K562 (cell line): ENCODE results near the gene RETN. TPM values are rescaled to one million over a fixed set of nuclear protein-coding genes. Genes with fewer than 3 reads are reported as not detected.

Source experiments
- THRAP3 ChIP-seq: fragments of 450-650 bp; IDR thresholded peaks from 2 replicates; pipeline ENCODE4 v1.6.1; 2016; ENCODE audit warnings: mild to moderate bottlenecking, inconsistent platforms, borderline replicate concordance
- polyA plus RNA-seq, 8 experiments: library from polyadenylated mRNA; depleted of rRNA in 4 of 8; stranded (reverse) in 5 of 8; unstranded in 3 of 8; fragments of >200 nt; fragmentation: Nextera tagmentation in 2 of 8; fragmentation: Illumina TruSeq in 1 of 8; extraction: Ambion mirVana in 2 of 8; extraction: Trizol in 1 of 8; gene quantifications; 2 replicates each; pipeline versions ENCODE4 v1.2.1 to v1.2.3, GENCODE V29; 2011 to 2014; ENCODE audit warnings: inconsistent platforms in 1 of 8, missing spikeins in 1 of 8
- total RNA-seq, 7 experiments: library from RNA; depleted of rRNA in 6 of 7; stranded (reverse); fragments of >200 nt in 6 of 7; fragmentation: Illumina TruSeq in 2 of 7; extraction: Trizol in 2 of 7; gene quantifications; 2 replicates each; pipeline versions ENCODE4 v1.2.1 to v1.2.3, GENCODE V29; 2011 to 2021; ENCODE audit warnings: low replicate concordance in 1 of 7
- TF ChIP-seq, protein P1 (sequence below), 2 experiments: fragments of 450-650 bp; formaldehyde crosslinking in 1 of 2; IDR thresholded peaks; 2 replicates each; pipeline versions ENCODE4 v1.4.0 to v1.6.1; 2014 to 2020; ENCODE audit warnings: mild to moderate bottlenecking in 2 of 2, borderline replicate concordance in 1 of 2, low read depth in 1 of 2
- TF ChIP-seq, protein P2 (sequence below): fragments of 200-600 bp; sonication (generic); IDR thresholded peaks from one replicate; pipeline ENCODE4 v1.6.1; 2012; ENCODE audit warnings: mild to moderate bottlenecking, low read depth, low read length, inconsistent platforms

RETN gene
- total and polyA plus RNA-seq, 9 of the 15 experiments (the other 6 are each of a cell fraction or from before 2014, with no cell fraction given): not detected

DNA sequence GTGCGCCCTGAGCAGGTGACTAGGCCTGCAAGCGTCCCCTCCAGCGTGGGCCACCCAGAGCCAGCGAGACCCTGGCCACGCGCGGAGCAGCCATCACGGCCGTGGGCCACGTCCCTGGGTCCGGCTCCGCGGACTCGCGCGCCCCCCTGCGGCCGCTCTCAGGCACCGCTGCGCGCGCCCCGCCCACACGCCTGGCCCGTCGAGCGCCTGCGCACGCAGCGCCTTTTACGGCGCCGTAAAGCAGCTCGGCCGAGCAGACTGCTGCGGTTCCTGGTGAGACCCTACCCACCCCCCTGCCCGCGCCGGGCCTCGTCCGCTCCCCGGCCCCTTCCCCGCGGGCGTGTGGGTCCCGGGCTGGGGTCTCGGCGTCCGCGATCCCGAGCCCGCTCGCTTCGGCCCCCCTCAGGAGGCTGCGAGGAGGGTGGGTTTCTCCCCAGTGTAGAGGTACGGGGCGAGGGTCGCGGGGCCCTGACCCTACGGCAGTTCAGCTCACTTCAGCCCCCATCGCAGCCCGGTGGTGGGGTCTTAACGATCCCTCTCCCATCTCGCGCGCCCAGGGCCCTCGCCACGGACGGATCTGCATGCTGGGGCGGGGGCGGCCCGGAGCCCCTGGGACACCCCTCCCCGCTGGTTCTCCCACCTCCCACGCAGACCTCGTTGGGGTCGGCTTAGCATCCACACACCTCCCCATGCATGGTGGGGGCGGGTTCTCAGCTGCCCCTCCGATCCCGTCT, 11.9 kb downstream of the RETN start, which contains the start of gene TRAPPC5 (continued):
- TF ChIP-seq, protein P1, sequence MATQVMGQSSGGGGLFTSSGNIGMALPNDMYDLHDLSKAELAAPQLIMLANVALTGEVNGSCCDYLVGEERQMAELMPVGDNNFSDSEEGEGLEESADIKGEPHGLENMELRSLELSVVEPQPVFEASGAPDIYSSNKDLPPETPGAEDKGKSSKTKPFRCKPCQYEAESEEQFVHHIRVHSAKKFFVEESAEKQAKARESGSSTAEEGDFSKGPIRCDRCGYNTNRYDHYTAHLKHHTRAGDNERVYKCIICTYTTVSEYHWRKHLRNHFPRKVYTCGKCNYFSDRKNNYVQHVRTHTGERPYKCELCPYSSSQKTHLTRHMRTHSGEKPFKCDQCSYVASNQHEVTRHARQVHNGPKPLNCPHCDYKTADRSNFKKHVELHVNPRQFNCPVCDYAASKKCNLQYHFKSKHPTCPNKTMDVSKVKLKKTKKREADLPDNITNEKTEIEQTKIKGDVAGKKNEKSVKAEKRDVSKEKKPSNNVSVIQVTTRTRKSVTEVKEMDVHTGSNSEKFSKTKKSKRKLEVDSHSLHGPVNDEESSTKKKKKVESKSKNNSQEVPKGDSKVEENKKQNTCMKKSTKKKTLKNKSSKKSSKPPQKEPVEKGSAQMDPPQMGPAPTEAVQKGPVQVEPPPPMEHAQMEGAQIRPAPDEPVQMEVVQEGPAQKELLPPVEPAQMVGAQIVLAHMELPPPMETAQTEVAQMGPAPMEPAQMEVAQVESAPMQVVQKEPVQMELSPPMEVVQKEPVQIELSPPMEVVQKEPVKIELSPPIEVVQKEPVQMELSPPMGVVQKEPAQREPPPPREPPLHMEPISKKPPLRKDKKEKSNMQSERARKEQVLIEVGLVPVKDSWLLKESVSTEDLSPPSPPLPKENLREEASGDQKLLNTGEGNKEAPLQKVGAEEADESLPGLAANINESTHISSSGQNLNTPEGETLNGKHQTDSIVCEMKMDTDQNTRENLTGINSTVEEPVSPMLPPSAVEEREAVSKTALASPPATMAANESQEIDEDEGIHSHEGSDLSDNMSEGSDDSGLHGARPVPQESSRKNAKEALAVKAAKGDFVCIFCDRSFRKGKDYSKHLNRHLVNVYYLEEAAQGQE (IDR thresholded peaks at IDR 0.05; ENCODE audit: borderline replicate concordance): peak; percentile 93
- TF ChIP-seq, protein P1 (CRISPR knock-in tag; IDR thresholded peaks at IDR 0.05; ENCODE audit: low read depth): no peak; the same call in 1 of the 2 replicates
- no peak for TF ChIP-seq THRAP3
- TF ChIP-seq, protein P2, sequence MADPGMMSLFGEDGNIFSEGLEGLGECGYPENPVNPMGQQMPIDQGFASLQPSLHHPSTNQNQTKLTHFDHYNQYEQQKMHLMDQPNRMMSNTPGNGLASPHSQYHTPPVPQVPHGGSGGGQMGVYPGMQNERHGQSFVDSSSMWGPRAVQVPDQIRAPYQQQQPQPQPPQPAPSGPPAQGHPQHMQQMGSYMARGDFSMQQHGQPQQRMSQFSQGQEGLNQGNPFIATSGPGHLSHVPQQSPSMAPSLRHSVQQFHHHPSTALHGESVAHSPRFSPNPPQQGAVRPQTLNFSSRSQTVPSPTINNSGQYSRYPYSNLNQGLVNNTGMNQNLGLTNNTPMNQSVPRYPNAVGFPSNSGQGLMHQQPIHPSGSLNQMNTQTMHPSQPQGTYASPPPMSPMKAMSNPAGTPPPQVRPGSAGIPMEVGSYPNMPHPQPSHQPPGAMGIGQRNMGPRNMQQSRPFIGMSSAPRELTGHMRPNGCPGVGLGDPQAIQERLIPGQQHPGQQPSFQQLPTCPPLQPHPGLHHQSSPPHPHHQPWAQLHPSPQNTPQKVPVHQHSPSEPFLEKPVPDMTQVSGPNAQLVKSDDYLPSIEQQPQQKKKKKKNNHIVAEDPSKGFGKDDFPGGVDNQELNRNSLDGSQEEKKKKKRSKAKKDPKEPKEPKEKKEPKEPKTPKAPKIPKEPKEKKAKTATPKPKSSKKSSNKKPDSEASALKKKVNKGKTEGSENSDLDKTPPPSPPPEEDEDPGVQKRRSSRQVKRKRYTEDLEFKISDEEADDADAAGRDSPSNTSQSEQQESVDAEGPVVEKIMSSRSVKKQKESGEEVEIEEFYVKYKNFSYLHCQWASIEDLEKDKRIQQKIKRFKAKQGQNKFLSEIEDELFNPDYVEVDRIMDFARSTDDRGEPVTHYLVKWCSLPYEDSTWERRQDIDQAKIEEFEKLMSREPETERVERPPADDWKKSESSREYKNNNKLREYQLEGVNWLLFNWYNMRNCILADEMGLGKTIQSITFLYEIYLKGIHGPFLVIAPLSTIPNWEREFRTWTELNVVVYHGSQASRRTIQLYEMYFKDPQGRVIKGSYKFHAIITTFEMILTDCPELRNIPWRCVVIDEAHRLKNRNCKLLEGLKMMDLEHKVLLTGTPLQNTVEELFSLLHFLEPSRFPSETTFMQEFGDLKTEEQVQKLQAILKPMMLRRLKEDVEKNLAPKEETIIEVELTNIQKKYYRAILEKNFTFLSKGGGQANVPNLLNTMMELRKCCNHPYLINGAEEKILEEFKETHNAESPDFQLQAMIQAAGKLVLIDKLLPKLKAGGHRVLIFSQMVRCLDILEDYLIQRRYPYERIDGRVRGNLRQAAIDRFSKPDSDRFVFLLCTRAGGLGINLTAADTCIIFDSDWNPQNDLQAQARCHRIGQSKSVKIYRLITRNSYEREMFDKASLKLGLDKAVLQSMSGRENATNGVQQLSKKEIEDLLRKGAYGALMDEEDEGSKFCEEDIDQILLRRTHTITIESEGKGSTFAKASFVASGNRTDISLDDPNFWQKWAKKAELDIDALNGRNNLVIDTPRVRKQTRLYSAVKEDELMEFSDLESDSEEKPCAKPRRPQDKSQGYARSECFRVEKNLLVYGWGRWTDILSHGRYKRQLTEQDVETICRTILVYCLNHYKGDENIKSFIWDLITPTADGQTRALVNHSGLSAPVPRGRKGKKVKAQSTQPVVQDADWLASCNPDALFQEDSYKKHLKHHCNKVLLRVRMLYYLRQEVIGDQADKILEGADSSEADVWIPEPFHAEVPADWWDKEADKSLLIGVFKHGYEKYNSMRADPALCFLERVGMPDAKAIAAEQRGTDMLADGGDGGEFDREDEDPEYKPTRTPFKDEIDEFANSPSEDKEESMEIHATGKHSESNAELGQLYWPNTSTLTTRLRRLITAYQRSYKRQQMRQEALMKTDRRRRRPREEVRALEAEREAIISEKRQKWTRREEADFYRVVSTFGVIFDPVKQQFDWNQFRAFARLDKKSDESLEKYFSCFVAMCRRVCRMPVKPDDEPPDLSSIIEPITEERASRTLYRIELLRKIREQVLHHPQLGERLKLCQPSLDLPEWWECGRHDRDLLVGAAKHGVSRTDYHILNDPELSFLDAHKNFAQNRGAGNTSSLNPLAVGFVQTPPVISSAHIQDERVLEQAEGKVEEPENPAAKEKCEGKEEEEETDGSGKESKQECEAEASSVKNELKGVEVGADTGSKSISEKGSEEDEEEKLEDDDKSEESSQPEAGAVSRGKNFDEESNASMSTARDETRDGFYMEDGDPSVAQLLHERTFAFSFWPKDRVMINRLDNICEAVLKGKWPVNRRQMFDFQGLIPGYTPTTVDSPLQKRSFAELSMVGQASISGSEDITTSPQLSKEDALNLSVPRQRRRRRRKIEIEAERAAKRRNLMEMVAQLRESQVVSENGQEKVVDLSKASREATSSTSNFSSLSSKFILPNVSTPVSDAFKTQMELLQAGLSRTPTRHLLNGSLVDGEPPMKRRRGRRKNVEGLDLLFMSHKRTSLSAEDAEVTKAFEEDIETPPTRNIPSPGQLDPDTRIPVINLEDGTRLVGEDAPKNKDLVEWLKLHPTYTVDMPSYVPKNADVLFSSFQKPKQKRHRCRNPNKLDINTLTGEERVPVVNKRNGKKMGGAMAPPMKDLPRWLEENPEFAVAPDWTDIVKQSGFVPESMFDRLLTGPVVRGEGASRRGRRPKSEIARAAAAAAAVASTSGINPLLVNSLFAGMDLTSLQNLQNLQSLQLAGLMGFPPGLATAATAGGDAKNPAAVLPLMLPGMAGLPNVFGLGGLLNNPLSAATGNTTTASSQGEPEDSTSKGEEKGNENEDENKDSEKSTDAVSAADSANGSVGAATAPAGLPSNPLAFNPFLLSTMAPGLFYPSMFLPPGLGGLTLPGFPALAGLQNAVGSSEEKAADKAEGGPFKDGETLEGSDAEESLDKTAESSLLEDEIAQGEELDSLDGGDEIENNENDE: no peak
